HG02840 (cell line): ENCODE results near the gene ETV3.
"Not testable (repeated sequence)": the region's sequence is repeated elsewhere in the genome, so short reads cannot be mapped to it uniquely, and the experiment has no call there.

Experiments used
- ATAC-seq: cut with Tn5 transposase; IDR thresholded peaks from one replicate; pipeline ENCODE4 v1.9.1; 2021; ENCODE audit warnings: mild to moderate bottlenecking, moderate library complexity, moderate number of reproducible peaks; ENCODE audit not compliant: unreplicated experiment, low FRiP score

Gene ETV3

DNA sequence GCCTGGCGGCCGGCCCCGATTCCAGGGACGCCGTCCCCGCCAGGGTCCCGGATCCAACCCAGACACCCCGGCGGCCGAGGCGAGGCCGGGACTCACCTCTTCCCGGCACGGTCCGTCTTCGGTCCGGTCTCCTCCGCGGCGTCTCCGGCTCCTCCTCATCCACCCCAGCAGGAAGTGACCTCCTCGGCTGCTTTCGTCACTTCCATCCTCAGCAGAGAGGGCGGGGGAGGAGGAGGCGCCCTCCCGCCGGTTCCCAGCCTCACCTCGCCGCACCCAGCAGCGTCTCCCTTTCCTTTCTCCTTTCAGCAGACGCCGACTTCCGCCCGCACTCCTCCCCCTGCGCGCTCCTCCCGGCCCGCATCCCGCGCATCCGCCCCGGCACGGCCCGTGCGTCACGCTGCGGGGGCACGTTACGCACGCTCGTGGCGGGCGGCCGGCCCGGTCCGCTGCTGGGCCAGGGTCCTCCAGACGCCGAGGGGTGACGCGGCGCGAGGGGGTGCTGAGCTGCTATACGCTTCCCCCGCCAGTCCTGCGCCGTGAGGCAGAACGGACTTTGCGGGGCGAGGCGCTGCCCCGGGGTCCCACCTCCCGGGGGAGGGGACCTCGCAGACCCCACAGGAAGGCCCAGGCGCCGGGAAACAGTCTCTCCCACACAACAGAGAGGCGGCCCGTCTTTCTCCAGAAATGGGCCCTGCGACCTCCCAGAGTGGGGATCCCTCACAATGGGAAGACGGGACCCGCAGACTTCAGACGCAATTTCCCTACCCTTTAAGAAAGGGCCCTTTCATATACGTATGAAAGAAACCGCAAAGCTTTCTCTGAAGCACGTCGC is at the start of gene ETV3:
Gene ETV3, minus strand, starts transcription at position 176 of the 832 bp plus-strand sequence. CDS start 2,043 bp downstream, outside the sequence.
- peak; percentile 80 for ATAC-seq

GRCh38 chr1:157186281-157186992 is 48.2 kb upstream of the ETV3 start:
- ATAC-seq: no peak

- ATAC-seq: no peak
Observed at GRCh38 chr1:157183870-157184269, 45.7 kb upstream of the ETV3 start.

DNA sequence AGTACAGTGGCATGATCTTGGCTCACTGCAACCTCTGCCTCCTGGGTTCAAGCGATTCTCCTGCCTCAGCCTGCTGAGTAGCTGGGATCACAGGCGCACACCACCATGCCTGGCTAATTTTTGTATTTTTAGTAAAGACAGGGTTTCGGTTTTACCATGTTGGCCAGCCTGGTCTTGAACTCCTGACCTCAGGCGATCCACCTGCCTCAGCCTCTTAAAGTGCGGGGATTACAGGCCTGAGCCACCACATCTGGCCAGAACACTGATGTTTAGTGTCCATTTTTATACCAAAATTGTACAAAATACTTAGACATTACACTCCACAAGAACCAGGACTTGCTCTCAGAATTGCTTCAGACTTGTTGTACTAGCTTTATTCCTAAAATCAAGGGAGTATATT is 44.2 kb upstream of the ETV3 start:
- not testable (repeated sequence) for ATAC-seq

DNA sequence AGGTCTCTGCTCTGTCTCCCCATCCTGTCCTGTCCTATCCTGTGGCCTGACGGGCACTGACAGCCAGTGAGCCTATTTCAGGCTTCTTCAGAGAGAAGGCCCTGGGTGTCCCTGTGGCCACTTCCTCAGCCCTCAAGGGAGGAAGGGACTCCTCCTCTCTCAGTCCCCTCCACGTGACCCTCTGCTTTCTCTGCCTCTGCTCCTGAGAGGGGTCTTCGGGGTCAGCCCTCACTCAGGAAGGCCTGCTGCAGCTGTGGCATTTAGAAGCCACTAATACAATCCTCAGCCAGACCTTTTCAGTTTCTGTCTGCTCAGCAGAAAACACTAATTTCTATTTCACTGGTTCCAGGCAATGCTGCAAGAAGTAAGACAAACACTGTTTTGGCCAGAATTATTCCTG is 43.6 kb upstream of the ETV3 start:
- no peak for ATAC-seq

- ATAC-seq: no peak
Observed at GRCh38 chr1:157181258-157181657, 43.1 kb upstream of the ETV3 start.

GRCh38 chr1:157178490-157178889 is 40.3 kb upstream of the ETV3 start:
- no peak for ATAC-seq

GRCh38 chr1:157177733-157178394 is 39.7 kb upstream of the ETV3 start:
- no peak for ATAC-seq

GRCh38 chr1:157176591-157177121 is 38.5 kb upstream of the ETV3 start:
- no peak for ATAC-seq

GRCh38 chr1:157176016-157176415 is 37.8 kb upstream of the ETV3 start:
- no peak for ATAC-seq

DNA sequence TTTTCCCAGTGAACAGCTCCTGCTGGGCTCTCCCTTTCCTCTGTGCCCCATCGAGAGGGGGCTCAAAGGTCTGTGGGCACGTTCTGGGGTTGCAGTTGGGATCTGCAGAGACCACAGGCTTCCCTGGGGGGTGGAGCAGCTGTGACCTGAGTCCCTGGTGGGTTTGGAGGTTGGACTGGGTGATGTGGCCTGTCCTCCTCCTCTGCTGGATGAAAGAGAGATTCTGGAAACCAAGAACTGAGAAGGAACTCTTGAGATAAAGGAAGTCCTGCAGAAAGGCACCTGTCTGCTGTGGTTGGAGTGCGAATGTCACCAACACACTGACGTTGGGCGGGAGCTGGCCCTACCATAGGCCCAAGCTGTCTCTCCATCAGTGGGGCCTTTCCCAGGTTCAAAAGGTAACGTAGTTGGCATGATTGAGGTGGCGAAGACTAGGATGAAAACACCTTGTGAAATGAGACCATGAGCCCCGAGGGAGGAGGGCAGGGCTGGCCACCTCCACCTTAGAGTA is 35.8 kb upstream of the ETV3 start:
- no peak for ATAC-seq

- not testable (repeated sequence) for ATAC-seq
Observed at GRCh38 chr1:157173241-157173640, 35.0 kb upstream of the ETV3 start.

GRCh38 chr1:157172591-157172990 is 34.4 kb upstream of the ETV3 start:
- not testable (repeated sequence) for ATAC-seq

DNA sequence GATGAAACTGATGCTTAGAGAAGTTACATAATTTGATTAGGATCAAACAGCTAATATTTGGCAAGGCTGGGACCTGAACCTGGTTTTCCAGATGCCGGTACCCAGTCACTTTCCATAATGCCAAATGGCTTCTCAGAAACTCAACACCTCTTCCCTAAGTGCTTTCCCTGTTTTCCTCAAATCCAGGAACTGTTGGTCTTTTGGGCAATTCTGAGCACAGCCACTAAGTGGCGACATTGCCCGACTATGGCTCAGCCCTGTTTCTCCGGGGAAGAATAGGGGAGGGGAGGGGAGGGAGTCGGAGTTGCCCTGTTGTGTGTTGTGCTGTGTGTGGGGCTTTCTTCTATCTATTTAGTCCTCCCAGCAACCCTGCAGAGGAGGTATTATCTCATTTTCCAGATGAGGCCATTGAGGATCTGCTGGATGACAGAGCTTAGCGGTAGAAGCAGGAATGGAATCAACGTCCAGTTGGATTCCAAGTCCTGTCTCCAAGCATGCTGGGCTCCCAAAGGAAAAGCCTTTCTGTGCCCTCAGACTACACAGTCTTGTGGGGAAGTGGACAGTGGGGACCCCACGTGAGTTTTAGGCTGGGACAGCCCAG is 33.8 kb upstream of the ETV3 start:
- ATAC-seq: not testable (repeated sequence)

GRCh38 chr1:157170677-157171515 is 32.7 kb upstream of the ETV3 start:
- no peak for ATAC-seq

- ATAC-seq: no peak
Observed at GRCh38 chr1:157168015-157168414, 29.8 kb upstream of the ETV3 start.

GRCh38 chr1:157167437-157167836 is 29.2 kb upstream of the ETV3 start:
- ATAC-seq: no peak

DNA sequence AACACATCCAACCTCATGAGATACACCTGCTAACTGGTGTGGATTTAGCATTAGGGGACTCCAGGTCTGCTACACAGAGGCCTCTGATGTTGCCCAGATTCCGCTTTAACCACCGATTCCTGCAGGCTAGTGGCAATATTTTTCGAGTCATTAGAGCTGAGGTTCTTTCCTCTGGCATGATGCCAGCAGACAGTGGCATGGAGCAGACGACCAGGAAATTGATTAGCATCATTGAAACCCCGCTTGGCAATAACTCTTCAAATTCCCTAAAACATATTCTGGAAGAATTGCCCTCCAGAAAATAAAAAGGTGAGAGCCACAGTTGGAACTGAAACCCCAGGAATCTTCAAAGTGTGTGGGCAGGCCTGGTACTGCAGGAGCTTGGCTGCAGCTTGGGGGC is 28.4 kb upstream of the ETV3 start:
- no peak for ATAC-seq
